Fibroblast of villous mesenchyme (primary cell): ENCODE data around the gene TMEM253. TPM values are rescaled to one million over a fixed set of nuclear protein-coding genes. Genes with fewer than 3 reads are reported as not detected.

Source experiments
- DNase-seq: peaks from one replicate; pipeline ENCODE4 v3.0.0-alpha.2; 2010; ENCODE audit warnings: low read depth
- H3K4me3 ChIP-seq: 2 replicates; pipeline ENCODE4 v1.5.1; 2011; ENCODE audit warnings: low read depth, mild to moderate bottlenecking, low read length
- total RNA-seq: library from RNA; depleted of rRNA; stranded (reverse); fragments of >200 nt; gene quantifications from 2 replicates; pipeline ENCODE4 v1.2.3, GENCODE V29; 2012
- TF ChIP-seq, protein P1 (sequence below): IDR thresholded peaks from 2 replicates; pipeline ENCODE4 v1.5.1; 2012; ENCODE audit warnings: low read depth, mild to moderate bottlenecking, low read length; ENCODE audit not compliant: insufficient read depth

TMEM253 gene
- total RNA-seq, 1 donor, result not detected

DNA sequence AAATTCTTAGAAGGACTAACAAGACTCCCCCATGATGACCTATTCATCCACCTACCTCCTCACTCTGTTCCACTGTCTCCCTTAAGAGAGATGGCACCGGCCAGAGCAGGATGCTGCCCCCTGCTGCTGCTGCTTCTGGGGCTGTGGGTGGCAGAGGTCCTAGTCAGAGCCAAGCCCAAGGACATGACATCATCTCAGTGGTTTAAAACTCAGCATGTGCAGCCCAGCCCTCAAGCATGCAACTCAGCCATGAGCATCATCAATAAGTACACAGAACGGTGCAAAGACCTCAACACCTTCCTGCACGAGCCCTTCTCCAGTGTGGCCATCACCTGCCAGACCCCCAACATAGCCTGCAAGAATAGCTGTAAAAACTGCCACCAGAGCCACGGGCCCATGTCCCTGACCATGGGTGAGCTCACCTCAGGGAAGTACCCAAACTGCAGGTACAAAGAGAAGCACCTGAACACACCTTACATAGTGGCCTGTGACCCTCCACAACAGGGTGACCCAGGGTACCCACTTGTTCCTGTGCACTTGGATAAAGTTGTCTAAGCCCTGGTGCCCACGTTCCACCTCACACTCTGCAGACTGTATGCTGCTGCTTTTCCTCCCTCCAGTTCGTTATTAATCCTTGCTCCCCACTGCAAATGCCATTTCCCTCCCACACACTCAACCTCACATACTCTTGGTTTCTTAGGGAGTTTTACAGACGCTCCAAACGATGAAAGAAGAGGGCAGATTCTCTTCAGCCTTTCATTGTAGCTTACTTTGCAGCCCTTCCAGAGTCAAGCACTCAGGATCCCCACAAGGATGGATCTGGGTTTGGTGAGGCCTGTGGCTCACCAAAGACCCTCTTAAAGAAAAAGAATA is 42.8 kb upstream of the TMEM253 start, which contains the start of gene RNASE8:
RNASE8 (plus strand) TSS at position 20 of the 873 bp plus-strand sequence; CDS start at position 91, 71 bp downstream.
- TF ChIP-seq, protein P1, sequence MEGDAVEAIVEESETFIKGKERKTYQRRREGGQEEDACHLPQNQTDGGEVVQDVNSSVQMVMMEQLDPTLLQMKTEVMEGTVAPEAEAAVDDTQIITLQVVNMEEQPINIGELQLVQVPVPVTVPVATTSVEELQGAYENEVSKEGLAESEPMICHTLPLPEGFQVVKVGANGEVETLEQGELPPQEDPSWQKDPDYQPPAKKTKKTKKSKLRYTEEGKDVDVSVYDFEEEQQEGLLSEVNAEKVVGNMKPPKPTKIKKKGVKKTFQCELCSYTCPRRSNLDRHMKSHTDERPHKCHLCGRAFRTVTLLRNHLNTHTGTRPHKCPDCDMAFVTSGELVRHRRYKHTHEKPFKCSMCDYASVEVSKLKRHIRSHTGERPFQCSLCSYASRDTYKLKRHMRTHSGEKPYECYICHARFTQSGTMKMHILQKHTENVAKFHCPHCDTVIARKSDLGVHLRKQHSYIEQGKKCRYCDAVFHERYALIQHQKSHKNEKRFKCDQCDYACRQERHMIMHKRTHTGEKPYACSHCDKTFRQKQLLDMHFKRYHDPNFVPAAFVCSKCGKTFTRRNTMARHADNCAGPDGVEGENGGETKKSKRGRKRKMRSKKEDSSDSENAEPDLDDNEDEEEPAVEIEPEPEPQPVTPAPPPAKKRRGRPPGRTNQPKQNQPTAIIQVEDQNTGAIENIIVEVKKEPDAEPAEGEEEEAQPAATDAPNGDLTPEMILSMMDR, result peak; percentile 15
- no peak within 1 kb of the TSS for H3K4me3 ChIP-seq
- no peak for DNase-seq

DNA sequence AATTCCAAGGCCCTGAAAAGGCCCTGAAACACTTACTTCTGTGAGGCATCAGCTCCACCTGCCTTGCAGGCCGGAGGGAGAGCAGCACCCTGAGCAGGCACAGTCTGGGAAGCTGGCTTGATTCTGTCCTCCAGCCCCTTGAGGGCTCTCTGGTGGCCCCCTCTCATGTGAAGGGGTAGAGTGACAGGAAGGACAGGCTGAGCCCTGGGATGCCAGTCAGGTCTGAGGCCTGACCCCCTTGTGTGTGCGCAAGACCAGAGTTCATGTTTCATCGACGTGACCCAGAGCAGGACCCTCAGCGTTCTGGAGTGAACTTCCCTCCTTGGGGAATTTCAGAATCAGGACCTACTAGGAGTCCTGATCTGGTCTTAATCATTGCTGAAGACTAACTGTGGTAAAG is 42.0 kb upstream of the TMEM253 start:
- no peak overlapping the region for H3K4me3 ChIP-seq
- TF ChIP-seq, protein P1, result no peak
- no peak for DNase-seq

- DNase-seq, result no peak
- TF ChIP-seq, protein P1, result no peak
- H3K4me3 ChIP-seq, result no peak overlapping the region
Measured at GRCh38 chr14:21059842-21060613, 40.8 kb upstream of the TMEM253 start.

GRCh38 chr14:21060614-21061346 is 40.1 kb upstream of the TMEM253 start:
- TF ChIP-seq, protein P1, result no peak
- no peak for DNase-seq
- H3K4me3 ChIP-seq, result no peak overlapping the region

DNA sequence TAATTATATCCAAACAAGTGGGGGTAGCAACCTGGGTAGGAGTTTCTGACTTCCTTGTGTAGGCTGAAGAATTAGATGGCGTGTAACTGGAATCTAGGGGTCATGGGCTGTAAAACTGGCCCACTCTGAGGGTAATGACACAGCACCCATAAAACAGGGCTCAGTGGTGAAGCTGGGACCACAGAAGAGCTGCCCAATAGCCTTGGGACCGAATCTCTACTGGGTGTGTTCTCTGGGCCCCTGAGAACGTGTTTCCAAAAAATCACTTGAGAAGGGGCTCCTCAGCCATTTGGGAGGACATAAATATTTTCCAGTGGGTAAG is 39.6 kb upstream of the TMEM253 start:
- DNase-seq, result no peak

DNA sequence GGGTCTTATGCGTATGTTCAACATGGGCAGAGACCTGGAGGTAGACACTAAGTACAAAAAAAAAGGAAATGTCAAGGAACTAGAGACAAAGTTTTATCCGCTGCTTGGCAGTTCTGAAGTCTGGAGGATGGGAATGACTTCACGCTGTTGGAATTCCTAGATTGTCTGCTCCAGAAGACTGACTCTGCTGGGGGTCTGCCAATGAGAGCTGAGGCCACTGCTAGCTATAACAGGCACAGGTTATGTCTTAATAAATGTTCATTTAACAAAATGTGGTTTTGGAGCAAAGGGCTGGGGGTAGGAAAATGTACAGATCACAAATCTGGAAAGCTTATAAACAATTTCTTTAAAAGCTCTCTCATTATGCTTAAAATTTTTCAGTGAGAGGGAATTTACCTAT is 37.4 kb upstream of the TMEM253 start:
- no peak overlapping the region for H3K4me3 ChIP-seq
- DNase-seq, result no peak
- TF ChIP-seq, protein P1, result no peak

More for the DNA sequence above, 39.6 kb upstream of the TMEM253 start:
- no peak overlapping the region for H3K4me3 ChIP-seq
- TF ChIP-seq, protein P1, result no peak
